Measurements from ENCODE around the gene CLMN. TPM values are rescaled to one million over a fixed set of nuclear protein-coding genes. Genes with fewer than 3 reads are reported as not detected.

Gene CLMN
- total and polyA plus RNA-seq, 2 of the 8 experiments (the other 6 are each of a cell fraction or from before 2014, with no cell fraction given) = 1.6 to 8.2 TPM

GRCh38 chr14:95286645-95287044, 33.1 kb downstream of the CLMN start:
- no peak overlapping the region for H3K27ac ChIP-seq (ENCODE audit: low read depth, low read length)
- H3K14ac ChIP-seq (ENCODE audit: insufficient read length) = no peak overlapping the region
- no peak overlapping the region for H2BK12ac ChIP-seq (ENCODE audit: low read depth, low read length)
- ChIA-PET CTCF (ENCODE audit: partially characterized antibody) (no interaction called here), POLR2A (ENCODE audit: partially characterized antibody) (no interaction called here)
- no peaks in the 10 kb centered on the region for H3K23me2 ChIP-seq (ENCODE audit: low read depth, low read length)
- H3K27me3 ChIP-seq (replicated peaks in 1 of 4; ENCODE audit: control insufficient read depth in 3 of 4, extremely low read depth in 1 of 4, insufficient read depth in 3 of 4, low read length in 3 of 4) = no peaks in the 10 kb centered on the region
- H3K79me1 ChIP-seq (ENCODE audit: low read depth, low read length) = no peaks in the 10 kb centered on the region; the same call in 1 of the 2 replicates
- H3K79me2 ChIP-seq (ENCODE audit: control insufficient read depth in 1 of 2, insufficient read depth in 2 of 2, low read length in 2 of 2) = no peaks in the 10 kb centered on the region
- H4K20me1 ChIP-seq (replicated peaks in 1 of 2; ENCODE audit: control insufficient read depth in 1 of 2, insufficient read depth in 2 of 2, low read length in 2 of 2) = no peaks in the 10 kb centered on the region
- no peak overlapping the region for H3K4ac ChIP-seq (replicated peaks; ENCODE audit: insufficient read length, low read depth, low read length)
- no peak overlapping the region for H2BK5ac ChIP-seq (ENCODE audit: low read depth, low read length)
- H2AFZ ChIP-seq (ENCODE audit: low read length) = no peak overlapping the region
- no peak overlapping the region for H3K23ac ChIP-seq (ENCODE audit: insufficient read length)
- no peak overlapping the region; the same call in 1 of the 2 replicates for H4K8ac ChIP-seq (ENCODE audit: extremely low read depth, insufficient read depth, low read length)
- 85% methylated on average over 5 of the region's 5 CpGs; no CpG with 5 or more reads in 1 of the 2 experiments for WGBS, 2 experiments (ENCODE audit: extremely low coverage in 1 of 2, insufficient coverage in 1 of 2, insufficient read length in 1 of 2, insufficient replicate concordance in 2 of 2, low coverage in 1 of 2, low lambda C conversion rate in 2 of 2, missing lambda C conversion rate in 1 of 2)
- no peak for FAIRE-seq
- no peak overlapping the region for H4K5ac ChIP-seq (ENCODE audit: insufficient read length, low read depth, low read length)
- H3K4me3 ChIP-seq (ENCODE audit: extremely low read depth in 1 of 4, insufficient read depth in 2 of 4, low read depth in 3 of 4, low read length in 4 of 4) = no peak overlapping the region
- no peak overlapping the region for H2BK120ac ChIP-seq (replicated peaks; ENCODE audit: low read depth, low read length)
- no peak overlapping the region for H3K4me2 ChIP-seq (ENCODE audit: insufficient read depth in 1 of 2, low read depth in 2 of 2, low read length in 2 of 2)
- no peak overlapping the region for H3K56ac ChIP-seq (replicated peaks; ENCODE audit: insufficient read length, low read depth, low read length)
- no peak overlapping the region for H2BK15ac ChIP-seq (ENCODE audit: low read length)
- no peaks in the 10 kb centered on the region for H3K36me3 ChIP-seq (ENCODE audit: control insufficient read depth in 2 of 4, insufficient read depth in 4 of 4, low read length in 3 of 4)
- no peak overlapping the region for H2AK5ac ChIP-seq (ENCODE audit: low read depth, low read length)
- peaks cover 0 to 6% of the 10 kb centered on the region in 2 experiments; a peak in 1 of 4 replicates for H3K9me3 ChIP-seq (ENCODE audit: insufficient read depth in 2 of 2, low read depth in 1 of 2, low read length in 1 of 2)
- DNase-seq (ENCODE audit: low read depth in 1 of 2, low spot score in 2 of 2) = no peak
- H3K4me1 ChIP-seq (replicated peaks in 1 of 4; ENCODE audit: control insufficient read depth in 3 of 4, insufficient read depth in 4 of 4, low read length in 3 of 4) = peaks cover 0 to 6% (median under 1%) of the 10 kb centered on the region in 4 experiments; a peak in 3 of 7 replicates
- H3K9ac ChIP-seq (replicated peaks in 1 of 4; ENCODE audit: extremely low read depth in 1 of 4, low read depth in 3 of 4, low read length in 3 of 4) = no peak overlapping the region
- H3K18ac ChIP-seq (ENCODE audit: extremely low read depth, low read length) = no peak overlapping the region
- no peak overlapping the region for H4K91ac ChIP-seq (replicated peaks; ENCODE audit: insufficient read length, low read length)
- H2BK20ac ChIP-seq (ENCODE audit: low read length) = no peak overlapping the region
- TF ChIP-seq, protein P1, sequence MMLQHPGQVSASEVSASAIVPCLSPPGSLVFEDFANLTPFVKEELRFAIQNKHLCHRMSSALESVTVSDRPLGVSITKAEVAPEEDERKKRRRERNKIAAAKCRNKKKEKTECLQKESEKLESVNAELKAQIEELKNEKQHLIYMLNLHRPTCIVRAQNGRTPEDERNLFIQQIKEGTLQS (IDR thresholded peaks at IDR 0.05; ENCODE audit: insufficient read depth, low read depth, low read length) = no peak
- TF ChIP-seq HDAC2 (IDR thresholded peaks at IDR 0.05; ENCODE audit: borderline replicate concordance in 1 of 2, low read depth in 2 of 2, low read length in 2 of 2) (no peak), ATF2 (IDR thresholded peaks at IDR 0.05; ENCODE audit: low read length) (no peak), YY1 (IDR thresholded peaks at IDR 0.05; ENCODE audit: low read depth, low read length) (no peak), RFX5 (IDR thresholded peaks at IDR 0.05; ENCODE audit: borderline replicate concordance, low read depth, low read length) (no peak), RAD21 (IDR thresholded peaks at IDR 0.05 in 1 of 2, conservative IDR thresholded peaks at IDR 0.05 in 1 of 2; ENCODE audit: low read depth in 2 of 2, low read length in 2 of 2) (no peak), SUZ12 (IDR thresholded peaks at IDR 0.05; ENCODE audit: low read length) (no peak), ASH2L (IDR thresholded peaks at IDR 0.05; ENCODE audit: low read length) (no peak), RNF2 (IDR thresholded peaks at IDR 0.05; ENCODE audit: borderline replicate concordance, low read depth, low read length, missing control alignments, poor library complexity, severe bottlenecking) (no peak), JUN (IDR thresholded peaks at IDR 0.05; ENCODE audit: low read depth, low read length) (no peak)

Data from H1 (cell line).